Suprapubic skin (tissue), 4 donors: ENCODE data around the gene RGS17. TPM values are rescaled to one million over a fixed set of nuclear protein-coding genes. Genes with fewer than 3 reads are reported as not detected.

Experiments used
- DNase-seq, 2 donors: peaks; one replicate each; pipeline ENCODE4 v3.0.0-alpha.2; 2019; ENCODE audit warnings: low spot score in 2 of 2
- H3K27ac ChIP-seq: fragments of 200-600 bp; sonication (generic); one replicate; pipeline ENCODE4 v1.5.1; 2019
- H3K27me3 ChIP-seq: fragments of 200-600 bp; sonication (generic); one replicate; pipeline ENCODE4 v1.5.1; 2019
- H3K36me3 ChIP-seq: fragments of 200-600 bp; sonication (generic); one replicate; pipeline ENCODE4 v1.5.1; 2019
- H3K4me1 ChIP-seq: fragments of 200-600 bp; sonication (generic); one replicate; pipeline ENCODE4 v1.5.1; 2019
- H3K4me3 ChIP-seq: fragments of 200-600 bp; sonication (generic); one replicate; pipeline ENCODE4 v1.5.1; 2019; ENCODE audit warnings: mild to moderate bottlenecking
- H3K9me3 ChIP-seq: fragments of 200-600 bp; sonication (generic); one replicate; pipeline ENCODE4 v1.5.1; 2019
- EP300 ChIP-seq: sonication (generic); formaldehyde crosslinking; IDR thresholded peaks from one replicate; pipeline ENCODE4 v1.6.1; 2017; ENCODE audit warnings: antibody characterized with exemption
- POLR2A ChIP-seq, 2 donors: fragments of 450-650 bp; IDR thresholded peaks; one replicate each; pipeline ENCODE4 v1.6.1; 2017; ENCODE audit warnings: antibody characterized with exemption in 2 of 2, mild to moderate bottlenecking in 2 of 2, moderate library complexity in 2 of 2
- POLR2AphosphoS5 ChIP-seq, 3 donors: sonication (generic); formaldehyde crosslinking; IDR thresholded peaks; one replicate each; pipeline ENCODE4 v1.6.1; 2017; ENCODE audit warnings: antibody characterized with exemption in 3 of 3
- WGBS: methylation state at CpG from one replicate; pipeline ENCODE4 v1.1.5; 2018; 5-methylcytosine and 5-hydroxymethylcytosine counted together
- total RNA-seq, 4 donors: library from RNA; depleted of rRNA; stranded (reverse); fragments of >200 nt; gene quantifications; one replicate each; pipeline ENCODE4 v1.1.0, GENCODE V29; 2016
- TF ChIP-seq, protein P1 (sequence below), 2 donors: fragments of 200-600 bp in 1 of 2; fragments of 450-650 bp in 1 of 2; sonication (generic) in 1 of 2; IDR thresholded peaks; one replicate each; pipeline ENCODE4 v1.5.1; 2016 to 2019; ENCODE audit warnings: antibody characterized with exemption in 2 of 2, mild to moderate bottlenecking in 1 of 2, moderate library complexity in 1 of 2

Gene RGS17
- total RNA-seq, 4 donors from 2014 or later, result 0.08 to 1.8 (median 0.26) TPM

- 68% methylated on average over 4 of the region's 4 CpGs for WGBS
- DNase-seq, result no peak
- H3K4me3 ChIP-seq, result no peak overlapping the region
Observed at GRCh38 chr6:153027480-153027879, 103.6 kb downstream of the RGS17 start.

GRCh38 chr6:153024709-153025017 is 106.4 kb downstream of the RGS17 start:
- TF ChIP-seq POLR2AphosphoS5 (IDR thresholded peaks at IDR 0.05), result no peak
- no peak for TF ChIP-seq EP300
- Histone ChIP-seq H3K4me1 (no peaks in the 10 kb centered on the region), H3K27ac (no peak overlapping the region), H3K4me3 (no peak overlapping the region), H3K27me3 (no peaks in the 10 kb centered on the region), H3K36me3 (no peaks in the 10 kb centered on the region), H3K9me3 (no peaks in the 10 kb centered on the region)
- DNase-seq, result no peak
- 11% methylated on average over 1 of the region's 1 CpG for WGBS

More at GRCh38 chr6:153027480-153027879, 103.6 kb downstream of the RGS17 start:
- TF ChIP-seq POLR2A (IDR thresholded peaks at IDR 0.05) (no peak), POLR2AphosphoS5 (IDR thresholded peaks at IDR 0.05) (no peak), EP300 (no peak)
- Histone ChIP-seq H3K9me3 (no peaks in the 10 kb centered on the region), H3K36me3 (no peaks in the 10 kb centered on the region), H3K27me3 (no peaks in the 10 kb centered on the region), H3K27ac (no peak overlapping the region), H3K4me1 (no peaks in the 10 kb centered on the region)

GRCh38 chr6:153023977-153024708 is 106.9 kb downstream of the RGS17 start:
- no peak overlapping the region for H3K27ac ChIP-seq
- H3K36me3 ChIP-seq, result no peaks in the 10 kb centered on the region
- H3K27me3 ChIP-seq, result no peaks in the 10 kb centered on the region
- TF ChIP-seq EP300 (no peak), POLR2AphosphoS5 (IDR thresholded peaks at IDR 0.05) (no peak), POLR2A (IDR thresholded peaks at IDR 0.05) (no peak)
- TF ChIP-seq, protein P1, sequence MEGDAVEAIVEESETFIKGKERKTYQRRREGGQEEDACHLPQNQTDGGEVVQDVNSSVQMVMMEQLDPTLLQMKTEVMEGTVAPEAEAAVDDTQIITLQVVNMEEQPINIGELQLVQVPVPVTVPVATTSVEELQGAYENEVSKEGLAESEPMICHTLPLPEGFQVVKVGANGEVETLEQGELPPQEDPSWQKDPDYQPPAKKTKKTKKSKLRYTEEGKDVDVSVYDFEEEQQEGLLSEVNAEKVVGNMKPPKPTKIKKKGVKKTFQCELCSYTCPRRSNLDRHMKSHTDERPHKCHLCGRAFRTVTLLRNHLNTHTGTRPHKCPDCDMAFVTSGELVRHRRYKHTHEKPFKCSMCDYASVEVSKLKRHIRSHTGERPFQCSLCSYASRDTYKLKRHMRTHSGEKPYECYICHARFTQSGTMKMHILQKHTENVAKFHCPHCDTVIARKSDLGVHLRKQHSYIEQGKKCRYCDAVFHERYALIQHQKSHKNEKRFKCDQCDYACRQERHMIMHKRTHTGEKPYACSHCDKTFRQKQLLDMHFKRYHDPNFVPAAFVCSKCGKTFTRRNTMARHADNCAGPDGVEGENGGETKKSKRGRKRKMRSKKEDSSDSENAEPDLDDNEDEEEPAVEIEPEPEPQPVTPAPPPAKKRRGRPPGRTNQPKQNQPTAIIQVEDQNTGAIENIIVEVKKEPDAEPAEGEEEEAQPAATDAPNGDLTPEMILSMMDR (IDR thresholded peaks at IDR 0.05), result peak; percentile 42 to 52
- WGBS, result 43% methylated on average over 6 of the region's 6 CpGs
- no peak overlapping the region for H3K4me3 ChIP-seq
- no peaks in the 10 kb centered on the region for H3K9me3 ChIP-seq
- H3K4me1 ChIP-seq, result no peaks in the 10 kb centered on the region
- DNase-seq, result no peak

- no peaks in the 10 kb centered on the region for H3K9me3 ChIP-seq
- WGBS, result 94% methylated on average over 3 of the region's 3 CpGs
- H3K4me1 ChIP-seq, result no peaks in the 10 kb centered on the region
- H3K27me3 ChIP-seq, result no peaks in the 10 kb centered on the region
- TF ChIP-seq, protein P1 (IDR thresholded peaks at IDR 0.05), result no peak
- TF ChIP-seq EP300 (no peak), POLR2AphosphoS5 (IDR thresholded peaks at IDR 0.05) (no peak)
- H3K4me3 ChIP-seq, result no peak overlapping the region
- H3K36me3 ChIP-seq, result no peaks in the 10 kb centered on the region
- no peak for DNase-seq
- H3K27ac ChIP-seq, result no peak overlapping the region
Observed at GRCh38 chr6:153018355-153018754, 112.7 kb downstream of the RGS17 start.

DNA sequence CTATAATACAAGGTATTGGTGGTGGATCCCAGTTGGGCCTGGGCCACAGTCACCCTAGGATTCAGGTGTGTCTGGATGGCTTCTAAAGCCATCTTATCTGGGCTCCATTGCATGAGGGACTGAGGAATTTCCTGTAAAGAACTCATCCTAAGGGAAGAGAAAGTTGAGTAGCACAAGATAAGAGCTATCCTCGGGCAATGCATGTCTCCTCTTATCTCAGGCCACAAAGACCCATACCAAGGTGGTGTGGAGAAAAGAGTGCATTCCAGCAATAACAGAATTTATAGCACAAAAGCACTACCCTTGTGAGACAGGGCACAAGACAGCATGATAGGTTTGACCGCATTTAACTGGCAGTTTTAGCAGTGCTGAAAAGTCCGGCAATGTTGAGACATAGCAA is 114.2 kb downstream of the RGS17 start:
- Histone ChIP-seq H3K4me3 (no peak overlapping the region), H3K36me3 (no peaks in the 10 kb centered on the region), H3K27me3 (no peaks in the 10 kb centered on the region), H3K27ac (no peak overlapping the region), H3K4me1 (no peaks in the 10 kb centered on the region), H3K9me3 (no peaks in the 10 kb centered on the region)
- no peak for TF ChIP-seq POLR2A (IDR thresholded peaks at IDR 0.05)
- no peak for TF ChIP-seq EP300
- TF ChIP-seq, protein P1 (IDR thresholded peaks at IDR 0.05), result no peak
- no peak for TF ChIP-seq POLR2AphosphoS5 (IDR thresholded peaks at IDR 0.05)
- DNase-seq, result no peak
- 75% methylated on average over 3 of the region's 3 CpGs for WGBS

DNA sequence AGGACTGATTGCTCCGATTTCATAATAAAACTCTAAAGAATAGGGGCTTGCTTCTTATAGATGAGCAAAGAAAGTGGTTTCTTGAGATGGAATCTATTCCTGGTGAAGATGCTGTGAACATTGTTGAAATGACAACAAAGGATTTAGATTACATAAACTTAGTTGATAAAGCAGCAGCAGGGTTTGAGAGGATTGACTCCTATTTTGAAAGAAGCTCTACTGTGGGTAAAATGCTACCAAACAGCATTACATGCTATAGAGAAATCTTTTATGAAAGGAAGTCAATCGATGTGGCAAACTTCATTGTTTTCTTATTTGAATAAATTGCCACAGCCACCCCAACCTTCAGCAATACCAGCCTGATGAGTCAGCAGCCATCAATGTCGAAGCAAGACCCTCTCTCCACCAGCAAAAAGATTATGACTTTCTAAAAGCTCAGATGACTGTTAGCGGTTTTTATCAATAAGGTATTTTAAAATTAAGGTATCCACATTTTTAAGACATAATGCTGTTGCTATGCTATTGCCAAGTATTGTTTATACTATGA is 115.9 kb downstream of the RGS17 start:
- H3K4me1 ChIP-seq, result no peaks in the 10 kb centered on the region
- no peak for TF ChIP-seq POLR2A (IDR thresholded peaks at IDR 0.05)
- TF ChIP-seq, protein P1 (IDR thresholded peaks at IDR 0.05), result no peak
- TF ChIP-seq POLR2AphosphoS5 (IDR thresholded peaks at IDR 0.05), result no peak
- no peak for TF ChIP-seq EP300
- no peak overlapping the region for H3K4me3 ChIP-seq
- no peak overlapping the region for H3K27ac ChIP-seq
- no peaks in the 10 kb centered on the region for H3K36me3 ChIP-seq
- H3K27me3 ChIP-seq, result no peaks in the 10 kb centered on the region
- no peaks in the 10 kb centered on the region for H3K9me3 ChIP-seq
- 75% methylated on average over 4 of the region's 4 CpGs for WGBS
- DNase-seq, result no peak
